HG03159 (cell line): ENCODE data around the gene GFM1.
A peak's percentile ranks its signal among the peaks of the same experiment; 100 is the strongest.

Experiments used
- ATAC-seq: cut with Tn5 transposase; IDR thresholded peaks from one replicate; pipeline ENCODE4 v1.9.1; 2021; ENCODE audit warnings: mild to moderate bottlenecking, moderate library complexity; ENCODE audit not compliant: unreplicated experiment

Gene GFM1

DNA sequence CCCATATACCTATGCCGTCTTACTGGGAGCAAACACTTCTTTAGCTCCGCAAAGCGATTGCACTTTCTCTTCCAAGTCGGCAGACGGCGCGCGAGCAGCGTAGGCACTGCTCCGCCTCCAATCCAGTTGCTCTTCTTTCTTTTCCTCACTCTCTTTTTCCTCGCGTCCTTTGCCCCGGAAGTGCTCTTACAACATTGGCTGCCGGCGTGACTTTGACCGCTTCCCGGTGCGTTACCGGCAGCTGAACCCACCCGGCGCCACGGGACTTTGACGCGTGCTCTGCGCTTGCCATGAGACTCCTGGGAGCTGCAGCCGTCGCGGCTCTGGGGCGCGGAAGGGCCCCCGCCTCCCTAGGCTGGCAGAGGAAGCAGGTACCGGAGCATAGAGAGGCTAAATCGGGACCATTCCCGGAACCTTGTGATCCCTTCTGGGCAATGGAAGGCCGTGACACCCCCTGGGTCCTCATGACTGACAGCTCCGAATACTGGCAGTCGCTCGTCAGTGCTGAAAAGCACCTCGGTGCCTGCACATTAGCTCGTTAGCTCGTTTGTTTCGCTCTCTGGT lies at the start of gene GFM1:
GFM1 (plus strand) TSS at position 183 of the 564 bp plus-strand sequence; CDS start at position 291, 108 bp downstream.
- peak; percentile 99 for ATAC-seq

DNA sequence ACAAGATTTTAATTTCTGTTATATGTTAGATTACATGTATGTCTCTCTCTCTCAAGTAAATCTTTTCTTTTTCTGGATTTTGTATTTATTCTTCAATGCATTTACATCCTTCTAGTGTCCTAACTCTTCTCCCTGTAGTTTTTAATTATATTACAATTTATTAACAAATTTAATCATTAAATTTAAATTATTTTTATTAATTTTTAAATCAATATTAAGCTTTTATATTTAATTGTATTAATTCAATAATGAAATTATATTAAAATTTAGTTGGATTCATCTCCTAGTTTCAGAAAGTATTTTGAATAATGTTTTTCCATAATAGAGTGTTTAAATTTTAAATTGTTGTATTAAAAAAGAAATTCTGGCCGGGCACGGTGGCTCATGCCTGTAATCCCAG lies 43.5 kb upstream of the GFM1 start:
- no peak for ATAC-seq

DNA sequence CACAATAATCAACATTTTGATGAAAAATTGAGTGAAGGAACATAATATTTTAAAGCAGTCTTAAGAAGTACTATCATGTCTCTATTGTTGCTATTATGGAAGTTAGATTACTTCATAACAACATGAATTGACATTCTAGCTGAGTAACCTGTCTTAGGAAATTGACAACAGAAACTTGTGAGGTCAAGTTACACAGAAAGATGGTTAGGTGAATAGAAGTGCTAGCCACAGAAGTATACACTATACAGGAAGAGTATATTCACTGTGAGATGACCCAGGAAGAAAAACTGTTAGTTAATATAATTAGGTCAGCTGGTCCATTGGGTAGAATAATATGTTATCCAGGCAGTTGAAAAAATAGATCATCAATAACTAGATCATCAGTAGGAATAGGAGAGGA lies 42.1 kb upstream of the GFM1 start:
- ATAC-seq = no peak

DNA sequence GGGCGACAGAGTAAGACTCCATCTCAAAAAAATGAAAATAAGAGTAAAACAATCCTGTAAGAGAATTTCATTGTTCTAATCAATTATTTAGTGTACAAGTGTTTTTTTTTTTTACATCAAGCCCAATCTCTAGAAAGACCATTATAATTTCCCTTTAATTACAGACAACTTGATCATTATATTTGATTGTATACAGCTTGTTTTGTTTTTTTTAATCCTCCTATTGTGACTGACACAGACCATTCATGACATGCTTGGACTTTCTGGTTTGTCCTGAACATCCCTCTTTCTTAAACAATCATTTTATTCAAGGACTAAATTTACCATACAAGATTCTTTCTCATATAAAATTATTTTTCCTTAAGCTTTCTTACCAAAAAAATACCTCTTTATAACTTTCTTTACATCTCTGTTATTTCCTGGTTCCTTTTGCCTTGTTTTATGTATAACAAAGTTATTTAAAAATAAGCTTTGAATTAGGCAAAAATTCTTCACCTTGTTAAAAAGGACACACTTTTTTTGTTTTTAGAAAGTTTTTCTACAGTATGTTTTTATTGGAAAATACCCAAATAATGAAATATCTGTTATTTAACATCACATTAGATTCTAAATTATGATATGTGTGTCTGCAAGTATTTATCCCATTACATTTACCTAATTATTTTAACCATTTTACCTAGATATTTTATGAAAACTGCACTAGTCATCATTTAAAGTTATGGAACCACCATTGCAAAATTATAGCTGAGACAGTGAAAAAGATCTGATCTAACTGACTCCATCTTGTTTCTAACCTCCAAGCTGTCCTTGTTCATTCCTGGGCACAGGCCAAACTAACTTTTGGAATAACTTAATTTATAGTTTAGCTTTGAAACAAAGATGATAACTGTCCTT lies 26.1 kb upstream of the GFM1 start:
- ATAC-seq = no peak

DNA sequence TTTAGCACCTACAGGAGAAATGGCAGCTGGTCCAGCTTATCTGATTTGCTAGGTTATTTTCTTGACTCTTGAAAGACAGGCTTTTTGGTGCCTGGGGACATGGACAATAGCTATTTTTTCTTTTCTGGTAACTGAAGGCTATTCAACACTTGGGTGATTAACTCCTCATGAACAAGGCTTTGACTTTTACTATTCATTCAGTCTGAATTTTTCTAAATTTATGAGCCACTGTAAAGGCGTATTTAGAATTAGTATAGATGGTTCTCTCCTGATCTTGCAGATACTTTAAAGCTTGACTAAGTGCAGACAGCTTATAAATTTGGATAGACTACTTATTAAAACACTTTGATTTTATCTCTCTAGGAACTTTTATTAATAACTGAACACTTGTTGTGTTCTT lies 18.4 kb upstream of the GFM1 start:
- no peak for ATAC-seq

DNA sequence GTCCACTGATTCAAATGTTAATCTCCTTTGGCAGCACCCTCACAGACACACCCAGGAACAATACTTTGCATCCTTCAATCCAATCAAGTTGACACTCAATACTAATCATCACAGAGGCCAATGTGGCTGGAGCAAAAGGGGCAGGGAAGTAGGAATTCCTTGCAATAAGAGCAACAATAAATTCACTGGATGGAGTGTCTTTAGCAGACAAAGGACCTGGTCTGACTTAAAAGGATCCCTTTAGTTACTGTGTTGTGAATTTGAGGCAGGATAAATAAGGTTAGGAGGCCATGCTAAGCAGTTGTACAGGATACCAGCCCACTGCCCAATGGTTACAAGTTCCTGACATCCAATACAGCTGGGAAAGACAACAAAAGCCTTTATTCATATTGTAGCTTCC lies 12.3 kb upstream of the GFM1 start:
- no peak for ATAC-seq

DNA sequence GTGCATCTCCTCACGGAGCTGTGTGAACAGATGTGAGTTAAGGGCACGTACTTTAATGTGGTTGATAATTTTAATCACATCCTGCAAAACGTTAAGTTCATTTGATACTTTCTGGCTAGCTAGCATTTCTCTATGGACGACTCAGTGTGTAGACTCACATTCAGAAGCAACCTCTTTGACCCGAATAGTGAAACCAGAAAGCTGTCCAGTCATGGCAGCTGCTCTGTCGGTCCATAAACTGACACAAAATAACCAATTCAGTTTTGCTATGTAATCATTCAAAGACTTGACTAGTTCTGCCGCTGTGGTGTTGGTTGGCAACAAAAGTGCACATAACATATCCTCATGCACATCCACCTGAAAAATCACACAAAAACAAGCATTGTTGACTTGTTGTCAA lies 3.7 kb upstream of the GFM1 start:
- no peak for ATAC-seq

DNA sequence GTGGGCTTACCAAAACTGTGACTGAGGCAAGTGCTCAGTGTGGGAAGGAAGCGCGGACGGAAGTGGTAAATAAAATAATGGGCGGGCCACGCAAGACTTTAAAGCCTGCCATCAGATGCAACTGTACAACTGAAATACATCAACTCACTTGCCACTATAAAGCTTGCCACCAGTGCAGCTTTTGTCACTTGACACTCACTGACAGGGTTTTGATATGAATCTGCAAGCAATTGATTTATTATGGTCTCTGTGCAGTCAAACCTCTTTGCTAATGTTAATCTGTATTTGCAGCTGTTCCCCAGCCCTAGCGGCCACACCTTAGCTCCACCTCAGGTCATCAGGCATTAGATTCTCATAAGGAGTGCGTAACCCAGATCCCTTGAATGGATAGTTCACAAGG lies 2.3 kb upstream of the GFM1 start:
- no peak for ATAC-seq

DNA sequence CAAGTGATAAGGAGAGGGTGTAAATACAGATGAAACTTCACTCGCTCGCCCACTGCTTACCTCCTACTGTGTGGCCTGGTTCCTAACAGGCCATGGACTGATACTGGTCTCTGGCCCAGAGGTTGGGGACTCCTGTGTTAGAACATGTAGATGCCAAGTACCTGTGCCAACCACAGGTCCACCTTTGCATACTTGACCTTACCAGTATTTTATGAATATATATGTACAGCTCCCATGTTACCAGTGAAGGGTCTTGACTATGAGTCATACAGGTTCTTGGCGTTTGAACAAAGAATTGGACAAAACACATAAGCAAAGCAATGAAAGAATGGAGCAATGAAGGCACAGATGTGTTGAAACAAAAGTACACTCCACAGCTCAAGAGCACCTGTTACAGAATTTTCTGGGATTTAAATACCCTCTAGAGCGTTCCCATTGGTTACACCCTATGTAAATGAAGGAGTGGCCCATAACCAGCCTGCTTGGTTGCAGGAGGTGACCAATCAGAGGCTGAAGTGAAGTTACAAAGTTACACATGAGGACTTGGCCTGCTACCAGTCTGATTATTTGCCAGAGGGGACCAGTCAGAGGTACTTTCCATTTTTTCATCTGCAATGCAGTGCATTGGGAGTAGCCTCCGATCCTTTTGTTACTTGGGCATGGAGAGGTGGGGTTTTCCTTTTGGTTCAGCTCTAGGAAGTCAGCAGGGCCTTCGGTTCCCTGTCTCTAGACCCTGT lies 1.7 kb upstream of the GFM1 start:
- no peak for ATAC-seq

DNA sequence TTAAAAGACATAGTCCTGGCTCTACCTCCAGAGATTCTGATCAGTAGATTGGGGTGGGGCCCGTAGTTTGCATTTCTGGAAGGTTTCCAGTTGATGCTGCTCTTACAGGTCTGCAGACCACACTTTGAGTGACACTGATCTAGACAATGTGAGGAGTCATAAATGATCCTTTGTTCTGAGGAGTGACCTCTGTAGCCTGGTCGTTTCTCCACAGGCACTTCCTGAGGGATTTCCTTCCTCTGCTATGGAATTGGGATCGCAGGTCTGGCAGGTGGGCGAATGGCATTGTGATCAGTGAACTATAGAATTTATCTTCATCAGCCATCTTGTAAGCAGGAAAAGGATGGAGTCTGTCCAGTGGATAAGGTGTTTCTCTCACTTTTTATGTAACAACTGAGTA lies 5.5 kb downstream of the GFM1 start:
- no peak for ATAC-seq

DNA sequence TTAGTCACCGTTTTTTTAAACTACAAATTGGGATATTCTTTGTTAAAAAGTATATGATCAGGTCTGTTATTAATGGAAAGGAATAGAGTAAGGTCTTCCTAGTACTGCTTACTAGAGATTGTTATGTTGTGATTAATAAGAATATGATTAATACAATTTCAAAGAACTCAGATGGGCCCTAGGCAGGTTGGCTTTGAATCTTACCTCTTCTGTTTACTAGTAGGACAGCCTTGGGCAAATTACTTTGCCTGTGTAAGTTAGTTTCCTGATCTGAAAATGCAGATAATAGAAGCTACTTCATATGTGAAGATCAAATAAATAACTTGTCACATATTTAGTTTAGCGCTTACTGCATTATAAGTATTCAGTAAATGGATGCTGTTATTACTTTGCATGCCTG lies 6.9 kb downstream of the GFM1 start:
- no peak for ATAC-seq

DNA sequence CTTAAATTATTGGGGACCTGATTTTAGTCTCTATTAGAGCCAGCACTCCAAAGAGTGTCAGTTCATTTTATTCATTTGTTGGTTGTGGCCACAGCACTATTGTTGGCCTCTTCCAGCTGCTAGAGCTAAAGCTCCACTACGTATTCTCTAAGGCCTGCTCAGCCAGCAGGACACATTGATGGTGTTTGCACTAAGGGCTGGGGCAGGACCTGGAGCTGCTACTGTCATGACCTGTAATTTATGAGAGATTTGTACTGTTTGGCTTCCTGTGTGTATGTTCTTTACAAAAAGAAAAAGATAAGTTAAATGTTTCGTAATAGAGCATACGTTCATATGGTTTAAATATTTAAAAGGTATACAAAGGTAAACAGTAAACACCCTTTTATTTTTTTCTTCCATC lies 8.1 kb downstream of the GFM1 start:
- ATAC-seq = no peak

DNA sequence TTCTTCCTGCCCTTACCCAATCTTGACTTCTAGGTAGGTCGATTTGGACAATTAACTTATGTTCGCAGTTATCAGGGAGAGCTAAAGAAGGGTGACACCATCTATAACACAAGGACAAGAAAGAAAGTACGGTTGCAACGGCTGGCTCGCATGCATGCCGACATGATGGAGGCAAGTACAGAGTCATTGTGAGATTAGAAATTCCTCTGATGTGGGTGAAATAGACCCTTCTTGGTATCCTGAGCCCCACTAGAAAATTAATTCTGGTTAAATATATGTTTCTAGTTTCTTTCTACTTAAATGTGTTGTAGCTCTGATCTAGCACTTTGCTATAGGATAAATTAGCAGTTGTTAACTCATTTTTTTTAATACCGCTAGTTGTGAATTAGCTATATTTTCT lies 14.6 kb downstream of the GFM1 start:
- no peak for ATAC-seq

DNA sequence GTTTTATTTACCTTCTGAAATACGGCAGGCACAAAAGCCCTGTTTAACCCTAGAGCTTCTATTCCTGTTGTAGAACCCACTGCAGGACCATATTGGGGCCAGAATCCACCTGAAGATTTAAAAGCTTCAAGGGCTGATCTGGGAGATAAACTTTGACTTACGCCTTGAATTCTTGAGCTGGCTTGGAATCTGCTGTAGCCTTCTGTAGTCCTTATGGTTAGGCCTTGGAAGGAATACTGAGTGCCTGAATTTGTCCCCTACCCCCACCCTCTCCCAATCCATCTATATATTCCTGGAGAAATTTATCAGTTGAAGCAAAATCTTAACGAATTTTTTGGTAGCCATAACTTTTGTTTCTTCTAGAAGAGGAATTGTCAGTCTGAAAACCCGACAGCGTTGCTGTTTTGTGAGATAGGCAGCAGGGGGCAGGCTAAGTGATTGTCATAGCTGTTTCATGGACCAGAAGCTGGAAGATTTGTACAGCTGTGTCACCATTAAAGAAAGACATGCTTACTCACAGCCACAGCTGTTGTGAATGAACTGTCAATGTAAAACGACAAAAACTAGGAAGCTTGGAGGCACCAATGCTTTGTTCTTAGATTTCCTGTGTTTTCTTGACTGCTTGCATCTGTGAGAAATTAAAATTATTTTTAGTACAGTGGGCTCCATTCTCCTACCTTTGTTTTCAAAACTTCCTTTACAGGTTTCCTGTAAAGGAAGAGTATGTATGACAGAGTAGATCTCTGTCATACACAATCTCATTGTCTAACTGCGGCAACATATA lies 15.3 kb downstream of the GFM1 start:
- ATAC-seq = peak; percentile 91

DNA sequence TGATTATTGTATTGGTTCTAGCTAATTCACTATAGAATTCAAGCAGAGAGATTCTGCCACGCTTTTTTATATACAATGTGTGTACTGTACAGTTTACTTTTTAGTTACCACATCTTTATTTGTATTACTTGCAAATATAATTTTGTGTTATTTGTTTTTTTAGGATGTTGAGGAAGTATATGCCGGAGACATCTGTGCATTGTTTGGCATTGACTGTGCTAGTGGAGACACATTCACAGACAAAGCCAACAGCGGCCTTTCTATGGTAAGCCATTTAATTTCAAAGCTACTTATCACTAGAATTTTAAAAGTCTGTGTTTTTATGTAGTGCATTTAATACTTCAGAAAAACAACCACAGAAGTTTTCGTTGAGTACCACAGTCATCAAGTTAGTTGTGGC lies 16.4 kb downstream of the GFM1 start:
- no peak for ATAC-seq

DNA sequence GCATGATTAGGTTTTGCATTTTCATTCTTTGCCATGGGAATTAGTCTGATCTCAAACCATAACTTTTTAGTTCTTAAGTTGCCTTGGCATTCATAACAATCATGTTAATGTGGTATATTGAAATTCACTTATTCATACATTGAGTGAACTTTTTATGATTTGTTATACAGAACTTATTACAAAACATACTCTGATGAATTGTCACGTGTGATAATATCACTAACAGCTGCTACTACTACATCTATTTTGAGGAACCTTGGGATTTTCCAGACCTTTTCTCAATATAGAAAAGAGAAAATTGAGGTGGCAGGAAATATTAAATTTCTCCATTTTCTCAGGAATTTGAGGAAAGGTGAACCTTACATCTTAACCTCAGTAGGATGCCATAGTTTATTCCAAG lies 18.9 kb downstream of the GFM1 start:
- ATAC-seq = no peak

DNA sequence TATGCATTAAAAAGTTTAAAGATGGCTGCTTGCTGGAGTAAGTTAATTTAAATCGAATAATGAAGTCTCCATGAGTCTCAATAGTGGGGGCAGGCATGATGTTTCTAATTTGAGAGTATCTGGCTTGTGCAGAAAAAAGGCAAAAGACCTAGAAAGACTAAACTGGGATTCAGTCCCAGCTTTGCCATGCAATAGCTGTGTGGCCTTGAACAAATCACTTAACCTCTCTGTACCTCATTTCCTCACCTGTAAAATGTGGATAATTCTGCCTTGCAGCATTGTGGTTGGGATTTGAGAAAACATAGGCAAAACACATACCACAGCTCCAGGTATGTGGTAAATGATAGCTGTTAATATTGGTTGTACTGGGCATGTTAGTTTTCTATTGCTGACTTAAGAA lies 19.5 kb downstream of the GFM1 start:
- no peak for ATAC-seq

DNA sequence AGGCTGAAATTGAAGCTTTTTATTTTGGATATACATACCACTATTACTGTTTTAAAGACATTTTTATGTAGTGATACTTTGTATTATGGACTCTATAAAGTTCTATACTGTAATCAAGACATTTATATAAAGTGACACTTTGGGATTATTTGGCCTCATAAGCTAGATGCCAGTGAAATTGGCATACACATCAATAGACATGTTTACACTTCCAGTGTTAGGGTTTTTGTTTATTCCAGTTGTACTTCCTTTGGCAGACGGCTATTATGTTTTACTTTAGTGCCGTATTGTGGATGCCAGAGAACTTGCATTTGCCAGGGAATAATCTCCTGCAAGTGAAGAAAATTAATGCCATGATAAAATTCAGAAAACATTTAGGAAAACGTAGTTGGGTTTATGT lies 22.1 kb downstream of the GFM1 start:
- ATAC-seq = no peak

DNA sequence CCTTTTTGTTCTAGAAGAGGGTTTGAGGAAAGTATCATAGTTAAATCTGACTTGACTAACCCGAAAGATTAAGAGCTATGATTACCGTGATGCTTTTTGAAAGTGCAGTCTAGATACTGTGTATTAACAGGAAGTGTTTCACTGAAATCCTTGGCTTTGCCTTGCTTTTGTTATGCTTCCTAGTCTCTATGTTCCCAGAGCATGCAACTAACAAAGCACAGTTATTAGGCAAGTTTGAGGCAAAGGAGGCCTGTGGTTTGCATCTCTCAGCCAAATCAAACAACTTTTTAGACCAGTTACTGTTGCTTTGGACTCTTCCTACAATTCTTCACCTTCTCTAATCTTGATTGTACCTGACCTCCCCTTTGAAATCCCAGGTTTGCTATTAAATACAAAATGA lies 24.2 kb downstream of the GFM1 start:
- ATAC-seq = no peak

DNA sequence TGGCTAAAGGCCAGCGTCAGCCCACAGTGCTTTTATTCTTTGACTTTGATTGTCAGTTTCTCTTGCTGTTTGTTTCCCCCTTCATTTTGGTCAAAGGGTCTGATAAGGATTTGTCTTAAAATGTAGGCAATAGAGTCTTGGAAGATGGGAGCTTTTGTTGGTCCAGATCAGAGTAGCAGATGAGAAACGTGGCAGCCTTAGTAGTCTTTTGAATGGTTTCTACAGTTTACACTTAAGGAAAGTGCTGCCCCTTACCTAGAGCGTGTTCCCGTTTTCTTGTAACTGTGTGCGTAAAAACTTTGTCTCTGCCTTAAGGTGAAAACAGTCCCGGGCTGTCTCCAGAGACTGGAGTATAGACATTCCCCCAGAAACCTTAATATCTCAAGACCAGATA lies 27.5 kb downstream of the GFM1 start:
- ATAC-seq = no peak
